Caco-2 (cell line): ENCODE results near the gene CILP2. TPM values are rescaled to one million over a fixed set of nuclear protein-coding genes. Genes with fewer than 3 reads are reported as not detected.

Experiments
- BruUV-seq: library from RNA; stranded (reverse); fragments of 400-500 nt; replicated peaks from 2 replicates; lab custom pipeline; 2021; lab: Mats Ljungman, UMichigan
- CTCF ChIA-PET: fragments of 300-600 bp; sonication (Branson Sonifier 250); formaldehyde crosslinking; loops from one replicate; lab custom pipeline; 2022; ENCODE audit warnings: antibody characterized with exemption; lab: Charles Lee
- POLR2A ChIA-PET: fragments of 300-600 bp; sonication (Branson Sonifier 250); formaldehyde crosslinking; loops from one replicate; lab custom pipeline; 2022; ENCODE audit warnings: antibody characterized with exemption; lab: Charles Lee
- DNase-seq, 2 experiments: peaks; one replicate each; pipeline versions ENCODE4 v3.0.0 to v3.0.0-alpha.2; 2020 to 2022
- H3K27me3 ChIP-seq: replicated peaks from 2 replicates; pipeline ENCODE4 v1.6.0; 2011; ENCODE audit warnings: low read length; ENCODE audit not compliant: control insufficient read depth, insufficient read depth
- H3K36me3 ChIP-seq: 2 replicates; pipeline ENCODE4 v1.5.1; 2011; ENCODE audit warnings: low read length; ENCODE audit not compliant: control insufficient read depth, insufficient read depth
- H3K4me1 ChIP-seq: fragments of 250-450 bp; sonication (Bioruptor Pico); 2 replicates; pipeline ENCODE4 v1.5.1; 2020; ENCODE audit warnings: mild to moderate bottlenecking
- H3K4me3 ChIP-seq: 2 replicates; pipeline ENCODE4 v1.5.1; 2011; ENCODE audit warnings: low read depth, mild to moderate bottlenecking, control low read depth, low read length
- H3K9me3 ChIP-seq: fragments of 250-450 bp; sonication (Bioruptor Pico); 2 replicates; pipeline ENCODE4 v1.5.1; 2020; ENCODE audit warnings: mild to moderate bottlenecking, moderate library complexity
- H3K27ac Mint-ChIP-seq: one replicate; pipeline ENCODE4 v1.8.0; 2022; ENCODE audit warnings: mixed read lengths; ENCODE audit not compliant: unreplicated experiment
- H3K27me3 Mint-ChIP-seq: one replicate; pipeline ENCODE4 v1.8.0; 2022; ENCODE audit warnings: mixed read lengths; ENCODE audit not compliant: insufficient read depth, unreplicated experiment
- H3K36me3 Mint-ChIP-seq: one replicate; pipeline ENCODE4 v1.8.0; 2022; ENCODE audit warnings: mild to moderate bottlenecking, mixed read lengths; ENCODE audit not compliant: insufficient read depth, unreplicated experiment
- H3K4me1 Mint-ChIP-seq: one replicate; pipeline ENCODE4 v1.8.0; 2022; ENCODE audit warnings: low read depth, mixed read lengths; ENCODE audit not compliant: unreplicated experiment
- H3K4me3 Mint-ChIP-seq: one replicate; pipeline ENCODE4 v1.8.0; 2022; ENCODE audit warnings: mild to moderate bottlenecking, moderate library complexity, mixed read lengths; ENCODE audit not compliant: unreplicated experiment
- H3K9me3 Mint-ChIP-seq: one replicate; pipeline ENCODE4 v1.8.0; 2022; ENCODE audit warnings: mixed read lengths; ENCODE audit not compliant: unreplicated experiment
- intact Hi-C: fragments of 100-400 bp; cut with micrococcal nuclease; formaldehyde crosslinking; loops from one replicate; pipeline ENCODE4 v1.10.0; 2022; ENCODE audit not compliant: unreplicated experiment
- total RNA-seq: library from RNA; stranded (reverse); gene quantifications from 2 replicates; pipeline ENCODE4 v1.2.3, GENCODE V29; 2022
- TF ChIP-seq, protein P1 (sequence below), 2 experiments: fragments of 200-600 bp in 1 of 2; IDR thresholded peaks; 1 replicate in 1 of 2; 2 replicates in 1 of 2; pipeline versions ENCODE4 v1.5.1 to v1.8.0; 2011 to 2022; ENCODE audit warnings: antibody characterized with exemption in 1 of 2, control low read depth in 1 of 2, inconsistent platforms in 1 of 2, low read depth in 1 of 2, low read length in 1 of 2, mild to moderate bottlenecking in 1 of 2, moderate library complexity in 1 of 2; ENCODE audit not compliant: insufficient read depth in 1 of 2, severe bottlenecking in 1 of 2, unreplicated experiment in 1 of 2

Gene CILP2
- total RNA-seq, 1 experiment from 2014 or later: 1.3 TPM

DNA sequence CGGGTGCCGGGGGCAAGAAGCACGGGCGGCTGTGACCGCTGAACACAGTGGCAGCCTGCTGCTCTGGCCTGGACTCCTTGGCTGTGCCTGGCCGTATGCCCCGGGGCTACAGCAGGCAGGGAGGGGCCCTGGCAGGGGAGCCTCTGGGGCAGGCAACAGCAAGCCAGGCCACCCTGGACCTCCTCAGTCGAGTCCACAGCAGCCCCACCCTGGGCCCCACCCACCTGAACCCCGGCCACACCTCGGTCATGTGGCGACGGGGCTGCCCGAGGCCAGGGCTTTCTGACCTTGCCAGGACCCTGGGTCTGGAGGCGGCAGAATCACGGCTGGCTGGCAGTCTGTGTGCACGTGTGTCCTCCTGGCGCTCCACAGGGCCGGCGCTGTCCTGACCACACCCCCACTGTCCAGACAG, 8.7 kb downstream of the CILP2 start:
- DNase-seq: no peak
- Mint-ChIP-seq H3K36me3 (no peaks in the 10 kb centered on the region), H3K4me1 (no peaks in the 10 kb centered on the region), H3K27ac (no peak overlapping the region), H3K9me3 (no peaks in the 10 kb centered on the region), H3K27me3 (peaks cover 4% of the 10 kb centered on the region), H3K4me3 (no peak overlapping the region)
- Histone ChIP-seq H3K27me3 (no peaks in the 10 kb centered on the region), H3K36me3 (no peaks in the 10 kb centered on the region), H3K4me3 (no peak overlapping the region), H3K4me1 (no peaks in the 10 kb centered on the region), H3K9me3 (no peaks in the 10 kb centered on the region)
- CTCF ChIA-PET: no interaction called here
- TF ChIP-seq, protein P1, sequence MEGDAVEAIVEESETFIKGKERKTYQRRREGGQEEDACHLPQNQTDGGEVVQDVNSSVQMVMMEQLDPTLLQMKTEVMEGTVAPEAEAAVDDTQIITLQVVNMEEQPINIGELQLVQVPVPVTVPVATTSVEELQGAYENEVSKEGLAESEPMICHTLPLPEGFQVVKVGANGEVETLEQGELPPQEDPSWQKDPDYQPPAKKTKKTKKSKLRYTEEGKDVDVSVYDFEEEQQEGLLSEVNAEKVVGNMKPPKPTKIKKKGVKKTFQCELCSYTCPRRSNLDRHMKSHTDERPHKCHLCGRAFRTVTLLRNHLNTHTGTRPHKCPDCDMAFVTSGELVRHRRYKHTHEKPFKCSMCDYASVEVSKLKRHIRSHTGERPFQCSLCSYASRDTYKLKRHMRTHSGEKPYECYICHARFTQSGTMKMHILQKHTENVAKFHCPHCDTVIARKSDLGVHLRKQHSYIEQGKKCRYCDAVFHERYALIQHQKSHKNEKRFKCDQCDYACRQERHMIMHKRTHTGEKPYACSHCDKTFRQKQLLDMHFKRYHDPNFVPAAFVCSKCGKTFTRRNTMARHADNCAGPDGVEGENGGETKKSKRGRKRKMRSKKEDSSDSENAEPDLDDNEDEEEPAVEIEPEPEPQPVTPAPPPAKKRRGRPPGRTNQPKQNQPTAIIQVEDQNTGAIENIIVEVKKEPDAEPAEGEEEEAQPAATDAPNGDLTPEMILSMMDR (IDR thresholded peaks at IDR 0.05; ENCODE audit: insufficient read depth in 1 of 2, low read depth in 1 of 2, low read length in 1 of 2, severe bottlenecking in 1 of 2, unreplicated experiment in 1 of 2): no peak
- intact Hi-C loops: no loop called here
- no TSS peak for BruUV-seq
- POLR2A ChIA-PET: no interaction called here

DNA sequence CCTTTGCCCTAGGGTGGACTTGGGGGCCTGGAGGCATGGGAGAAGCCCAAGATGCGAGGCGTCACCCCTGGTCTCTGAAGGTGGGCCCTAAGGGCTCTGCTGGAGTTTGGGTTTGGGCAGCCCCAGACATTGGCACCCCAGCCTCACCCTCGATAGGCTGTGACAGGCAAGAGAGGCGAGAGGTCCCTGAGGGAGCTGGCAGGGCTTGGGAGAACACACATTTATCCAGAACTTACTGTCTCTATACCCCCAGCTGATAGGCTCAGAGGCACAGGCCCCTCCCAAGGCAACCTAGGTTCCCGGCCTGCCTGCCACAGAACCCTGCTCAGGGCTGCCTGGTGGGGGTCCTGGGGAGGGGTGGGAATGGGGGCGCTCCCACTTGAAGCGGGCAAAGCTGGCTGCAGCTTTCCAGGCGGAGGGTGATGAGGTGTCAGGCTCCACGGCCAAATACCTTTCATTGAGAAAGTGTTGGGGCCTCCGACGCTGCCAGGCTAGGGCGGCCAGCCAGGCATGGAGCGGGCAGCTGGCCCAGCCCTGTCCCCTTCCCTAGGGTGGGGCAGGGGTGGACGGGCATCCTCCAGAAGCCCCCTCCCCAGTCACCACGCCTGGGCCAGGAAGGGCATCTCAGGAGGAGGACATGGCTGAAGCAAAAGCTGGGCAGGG, 9.7 kb downstream of the CILP2 start:
- CTCF ChIA-PET: no interaction called here
- peaks cover 4% of the 10 kb centered on the region for H3K27me3 Mint-ChIP-seq
- TF ChIP-seq, protein P1 (IDR thresholded peaks at IDR 0.05; ENCODE audit: insufficient read depth in 1 of 2, low read depth in 1 of 2, low read length in 1 of 2, severe bottlenecking in 1 of 2, unreplicated experiment in 1 of 2): no peak

DNA sequence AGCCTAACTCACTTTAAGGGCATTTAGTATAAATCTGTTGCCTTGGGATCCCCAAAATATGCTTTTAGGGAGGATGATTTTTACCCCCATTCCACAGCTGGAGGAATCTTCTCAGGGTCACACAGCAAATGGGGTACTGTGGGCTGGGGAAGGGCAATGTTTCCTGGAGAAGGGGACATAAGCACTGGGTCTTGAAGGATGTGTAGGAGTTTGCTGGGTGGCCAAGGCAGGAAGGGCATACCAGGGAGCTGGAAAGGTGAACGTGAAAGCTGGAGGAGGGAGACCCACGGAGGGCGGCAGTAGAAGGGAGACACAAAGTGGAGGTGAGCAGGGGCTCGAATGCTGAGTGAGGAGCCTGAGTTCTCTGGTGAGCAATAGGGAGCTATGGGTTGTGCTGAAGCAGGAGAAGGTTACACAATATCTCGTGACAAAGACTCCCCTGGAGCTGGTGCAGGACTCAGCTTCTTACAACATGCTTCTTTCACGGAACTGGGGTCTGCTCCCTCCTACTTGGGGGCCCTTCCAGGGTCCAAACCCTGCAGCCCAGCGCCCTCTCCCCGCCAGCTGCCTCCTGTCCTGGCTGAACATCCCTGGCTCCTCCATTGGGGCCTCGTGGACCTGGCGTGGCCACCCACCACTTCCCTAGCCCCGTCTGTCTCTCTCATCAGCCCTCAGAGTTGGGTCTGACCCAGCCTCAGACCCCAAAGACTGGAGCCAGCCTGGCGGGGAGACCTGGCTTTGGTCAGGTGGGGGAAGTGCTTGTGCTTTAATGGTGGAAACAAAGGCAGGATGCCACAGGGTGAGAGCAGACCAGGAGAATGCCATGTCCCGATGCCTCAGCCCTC, 11.1 kb downstream of the CILP2 start:
- Histone ChIP-seq H3K27me3 (no peaks in the 10 kb centered on the region), H3K9me3 (no peaks in the 10 kb centered on the region), H3K36me3 (no peaks in the 10 kb centered on the region), H3K4me3 (no peak overlapping the region), H3K4me1 (no peaks in the 10 kb centered on the region)
- BruUV-seq: no TSS peak
- CTCF ChIA-PET: no interaction called here
- H3K4me1 Mint-ChIP-seq: no peaks in the 10 kb centered on the region
- POLR2A ChIA-PET: no interaction called here
- intact Hi-C loops: no loop called here
- H3K36me3 Mint-ChIP-seq: no peaks in the 10 kb centered on the region
- no peak overlapping the region for H3K4me3 Mint-ChIP-seq
- no peaks in the 10 kb centered on the region for H3K9me3 Mint-ChIP-seq
- peaks cover 4% of the 10 kb centered on the region for H3K27me3 Mint-ChIP-seq
- no peak overlapping the region for H3K27ac Mint-ChIP-seq
- TF ChIP-seq, protein P1 (IDR thresholded peaks at IDR 0.05; ENCODE audit: insufficient read depth in 1 of 2, low read depth in 1 of 2, low read length in 1 of 2, severe bottlenecking in 1 of 2, unreplicated experiment in 1 of 2): no peak
- DNase-seq: no peak

More for the DNA sequence above, 9.7 kb downstream of the CILP2 start:
- Mint-ChIP-seq H3K4me3 (no peak overlapping the region), H3K9me3 (no peaks in the 10 kb centered on the region), H3K4me1 (no peaks in the 10 kb centered on the region), H3K36me3 (no peaks in the 10 kb centered on the region), H3K27ac (no peak overlapping the region)
- Histone ChIP-seq H3K27me3 (no peaks in the 10 kb centered on the region), H3K36me3 (no peaks in the 10 kb centered on the region), H3K4me1 (no peaks in the 10 kb centered on the region), H3K4me3 (no peak overlapping the region), H3K9me3 (no peaks in the 10 kb centered on the region)
- POLR2A ChIA-PET: no interaction called here
- BruUV-seq: no TSS peak
- DNase-seq: no peak
- intact Hi-C loops: no loop called here
